ENCODE results near the gene MTFR2. TPM values are rescaled to one million over a fixed set of nuclear protein-coding genes. Genes with fewer than 3 reads are reported as not detected.

Gene MTFR2
- total RNA-seq, 2 experiments from 2014 or later = 20.4 to 21.4 TPM

DNA sequence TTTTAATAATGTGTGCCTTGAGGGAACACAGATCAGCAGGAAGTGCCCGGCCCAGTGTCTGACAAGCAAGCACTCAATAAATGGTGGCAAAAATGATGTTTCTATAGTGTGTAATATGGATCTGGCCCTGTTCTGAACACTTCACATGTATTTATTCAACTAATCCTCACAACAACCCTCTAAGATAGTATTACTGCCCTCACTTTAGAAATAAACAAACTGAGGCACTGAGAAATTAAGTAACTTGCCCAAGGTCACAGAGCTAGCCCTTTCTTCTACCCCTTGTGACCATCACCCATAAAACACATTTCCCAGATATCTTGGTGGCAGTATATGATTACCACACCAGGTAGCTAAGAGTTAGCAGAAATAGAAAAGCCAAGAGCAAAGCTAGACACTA, 12.8 kb upstream of the MTFR2 start:
- peaks cover 24% of the 10 kb centered on the region for H3K4me1 Mint-ChIP-seq
- no peak overlapping the region for H3K4me3 Mint-ChIP-seq
- no peaks in the 10 kb centered on the region for H3K9me3 Mint-ChIP-seq
- no peak overlapping the region for H3K27ac Mint-ChIP-seq
- H3K27me3 Mint-ChIP-seq = no peaks in the 10 kb centered on the region
- CTCF ChIA-PET = interaction anchor here (1.5 to 1.9 kb wide), 3 partner anchors 21 to 54 kb away, joined by 3 to 8 read pairs (median 4); no protein-coding TSS in a partner anchor
- POLR2A ChIA-PET = interaction anchor here (1.4 to 2.6 kb wide), 4 partner anchors 9 to 25 kb away, joined by 7 to 15 read pairs (median 9); partner anchors contain the start of gene MTFR2
- H3K36me3 Mint-ChIP-seq (ENCODE audit: low read depth) = peaks cover 76% of the 10 kb centered on the region
- no peak for DNase-seq

GRCh38 chr6:136254851-136255466, 4.8 kb upstream of the MTFR2 start:
- Mint-ChIP-seq H3K4me1 (peaks cover 50% of the 10 kb centered on the region), H3K27me3 (no peaks in the 10 kb centered on the region), H3K4me3 (no peak overlapping the region), H3K36me3 (ENCODE audit: low read depth) (peaks cover 27% of the 10 kb centered on the region), H3K9me3 (no peaks in the 10 kb centered on the region), H3K27ac (peak overlapping the region; percentile 7)
- POLR2A ChIA-PET = interaction anchor here (1.3 to 11.5 kb wide), 4 partner anchors 9 to 34 kb away, joined by 3 to 299 read pairs (median 8); partner anchors contain the start of gene BCLAF1
- no peak for DNase-seq
- CTCF ChIA-PET = interaction anchor here (1.0 to 2.1 kb wide), 2 partner anchors 29 to 63 kb away, joined by 4 read pairs; no protein-coding TSS in a partner anchor

GRCh38 chr6:136253734-136254133, 3.6 kb upstream of the MTFR2 start:
- CTCF ChIA-PET = interaction anchor here (1.4 to 6.6 kb wide), 2 partner anchors 35 to 62 kb away, joined by 3 to 39 read pairs; partner anchors contain the start of gene BCLAF1
- Mint-ChIP-seq H3K27ac (no peak overlapping the region), H3K9me3 (no peaks in the 10 kb centered on the region), H3K27me3 (no peaks in the 10 kb centered on the region), H3K36me3 (ENCODE audit: low read depth) (peaks cover 27% of the 10 kb centered on the region), H3K4me1 (peaks cover 60% of the 10 kb centered on the region), H3K4me3 (no peak overlapping the region)
- no peak for DNase-seq
- POLR2A ChIA-PET = interaction anchor here (1.1 to 11.5 kb wide), 5 partner anchors 10 to 35 kb away, joined by 3 to 299 read pairs (median 6); partner anchors contain the start of gene BCLAF1

DNA sequence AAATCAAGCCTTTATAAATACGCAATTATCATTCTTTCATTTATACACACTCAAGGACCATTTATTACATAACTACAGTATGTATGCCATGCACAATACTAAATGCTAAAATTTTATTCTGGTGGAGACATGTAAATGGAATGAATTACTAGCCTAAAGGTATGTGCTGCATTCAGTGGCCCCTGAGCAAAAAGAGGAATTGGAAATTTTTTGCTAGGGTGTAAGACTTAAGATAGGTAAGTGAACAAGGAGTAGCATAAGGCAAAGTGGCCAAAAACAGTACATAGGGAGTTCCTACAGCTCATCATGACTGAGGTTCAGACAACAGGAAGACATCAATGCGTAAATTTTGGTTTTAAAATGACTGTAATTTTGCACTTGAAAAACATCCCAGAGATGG, 2.3 kb upstream of the MTFR2 start:
- no peak for DNase-seq
- no peaks in the 10 kb centered on the region for H3K9me3 Mint-ChIP-seq
- ChIA-PET CTCF (interaction anchor here (1.0 to 6.6 kb wide), 3 partner anchors 36 to 65 kb away, joined by 3 to 39 read pairs (median 3); partner anchors contain the start of gene BCLAF1), POLR2A (interaction anchor here (1.1 to 11.5 kb wide), 3 partner anchors 14 to 37 kb away, joined by 6 to 299 read pairs (median 9); partner anchors contain the start of gene BCLAF1)
- no peak overlapping the region for H3K4me3 Mint-ChIP-seq
- H3K27ac Mint-ChIP-seq = peak overlapping the region; percentile 21
- no peaks in the 10 kb centered on the region for H3K27me3 Mint-ChIP-seq
- H3K4me1 Mint-ChIP-seq = peaks cover 73% of the 10 kb centered on the region
- peaks cover 30% of the 10 kb centered on the region for H3K36me3 Mint-ChIP-seq (ENCODE audit: low read depth)

GRCh38 chr6:136251394-136251793, 1.3 kb upstream of the MTFR2 start:
- ChIA-PET POLR2A (interaction anchor here (1.2 to 11.5 kb wide), 11 partner anchors 9 to 753 kb away, joined by 4 to 299 read pairs (median 9); partner anchors contain the start of gene BCLAF1), CTCF (interaction anchor here (1.2 to 6.6 kb wide), 6 partner anchors 9 to 745 kb away, joined by 3 to 39 read pairs (median 4); partner anchors contain the start of gene BCLAF1)
- Mint-ChIP-seq H3K27ac (no peak overlapping the region), H3K4me1 (peaks cover 78% of the 10 kb centered on the region), H3K9me3 (no peaks in the 10 kb centered on the region), H3K36me3 (ENCODE audit: low read depth) (peaks cover 36% of the 10 kb centered on the region), H3K27me3 (no peaks in the 10 kb centered on the region), H3K4me3 (peak overlapping the region; percentile 96)
- DNase-seq = no peak

DNA sequence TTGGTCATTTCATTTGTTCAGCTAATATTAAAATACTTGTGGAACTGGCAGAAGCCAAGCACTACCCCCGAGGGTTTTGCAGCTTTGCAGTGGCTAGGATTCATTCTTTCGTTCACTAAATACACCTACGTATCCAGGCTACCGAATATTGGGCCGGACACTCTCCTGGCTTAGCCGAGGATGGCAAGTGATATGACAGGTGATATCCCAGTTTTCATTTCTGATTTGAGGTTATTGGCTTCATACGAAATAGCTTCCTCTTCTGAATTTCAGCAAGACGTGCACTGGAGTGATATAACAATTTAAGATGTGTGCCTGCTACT, 536 bp upstream of the MTFR2 start:
- CTCF ChIA-PET = interaction anchor here (0.9 to 6.6 kb wide), 8 partner anchors 9 to 744 kb away, joined by 3 to 39 read pairs (median 4); partner anchors contain the start of gene BCLAF1
- POLR2A ChIA-PET = interaction anchor here (0.7 to 11.5 kb wide), 19 partner anchors 9 to 1196 kb away, joined by 3 to 299 read pairs (median 6); partner anchors contain the start of genes BCLAF1, HBS1L and MAP3K5
- Mint-ChIP-seq H3K4me1 (peaks cover 79% of the 10 kb centered on the region), H3K27ac (peak overlapping the region; percentile 82), H3K27me3 (no peaks in the 10 kb centered on the region), H3K36me3 (ENCODE audit: low read depth) (peaks cover 42% of the 10 kb centered on the region), H3K9me3 (no peaks in the 10 kb centered on the region), H3K4me3 (peak overlapping the region; percentile 96)
- DNase-seq = no peak

- no peak for DNase-seq
These were observed 775 bp downstream of the MTFR2 start for GRCh38 chr6:136249336-136249735.

DNA sequence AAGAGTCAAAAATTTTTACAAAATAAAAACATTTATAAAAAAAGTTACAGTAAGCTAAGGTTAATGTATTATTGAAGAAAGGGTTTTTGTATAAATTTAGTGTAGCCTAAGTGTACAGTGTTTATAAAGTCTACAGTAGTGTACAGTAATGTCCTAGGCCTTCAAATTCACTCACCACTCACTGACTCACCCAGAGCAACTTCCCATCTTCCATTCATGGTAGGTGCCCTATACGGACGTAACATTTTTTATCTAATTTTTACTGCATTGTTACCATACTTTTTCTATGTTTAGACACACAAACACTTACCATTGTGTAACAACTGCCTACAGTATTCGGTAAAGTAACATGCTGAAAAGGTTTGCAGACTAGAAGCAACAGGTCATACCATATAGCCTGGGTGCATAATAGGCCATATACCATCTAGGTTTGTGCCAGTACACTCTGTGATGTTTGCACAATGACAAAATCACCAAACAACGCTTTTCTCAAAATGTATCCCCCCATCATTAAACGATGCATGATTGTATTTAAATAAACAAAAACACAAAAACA, 6.0 kb downstream of the MTFR2 start:
- POLR2A ChIA-PET = interaction anchor here (1.3 kb wide), 2 partner anchors 38 to 46 kb away, joined by 3 to 8 read pairs; partner anchors contain the start of gene BCLAF1
- no peak for DNase-seq
- Mint-ChIP-seq H3K36me3 (ENCODE audit: low read depth) (peaks cover 67% of the 10 kb centered on the region), H3K27ac (no peak overlapping the region), H3K9me3 (no peaks in the 10 kb centered on the region), H3K4me1 (peaks cover 34% of the 10 kb centered on the region), H3K4me3 (no peak overlapping the region), H3K27me3 (no peaks in the 10 kb centered on the region)
- CTCF ChIA-PET = interaction anchor here (1.6 kb wide), 1 partner anchor 17 kb away, joined by 7 read pairs; no protein-coding TSS in a partner anchor

More at GRCh38 chr6:136249336-136249735, 775 bp downstream of the MTFR2 start:
- H3K9me3 Mint-ChIP-seq = no peaks in the 10 kb centered on the region
- no peaks in the 10 kb centered on the region for H3K27me3 Mint-ChIP-seq
- peaks cover 73% of the 10 kb centered on the region for H3K4me1 Mint-ChIP-seq
- H3K36me3 Mint-ChIP-seq (ENCODE audit: low read depth) = peaks cover 49% of the 10 kb centered on the region
- peak overlapping the region; percentile 96 for H3K4me3 Mint-ChIP-seq
- ChIA-PET POLR2A (interaction anchor here (1.1 to 11.5 kb wide), 8 partner anchors 12 to 543 kb away, joined by 3 to 299 read pairs (median 9); partner anchors contain the start of genes BCLAF1 and MAP3K5), CTCF (interaction anchor here (1.2 to 6.6 kb wide), 3 partner anchors 39 to 543 kb away, joined by 3 to 39 read pairs (median 4); partner anchors contain the start of genes BCLAF1 and MAP3K5)
- H3K27ac Mint-ChIP-seq = peak overlapping the region; percentile 82

DNA sequence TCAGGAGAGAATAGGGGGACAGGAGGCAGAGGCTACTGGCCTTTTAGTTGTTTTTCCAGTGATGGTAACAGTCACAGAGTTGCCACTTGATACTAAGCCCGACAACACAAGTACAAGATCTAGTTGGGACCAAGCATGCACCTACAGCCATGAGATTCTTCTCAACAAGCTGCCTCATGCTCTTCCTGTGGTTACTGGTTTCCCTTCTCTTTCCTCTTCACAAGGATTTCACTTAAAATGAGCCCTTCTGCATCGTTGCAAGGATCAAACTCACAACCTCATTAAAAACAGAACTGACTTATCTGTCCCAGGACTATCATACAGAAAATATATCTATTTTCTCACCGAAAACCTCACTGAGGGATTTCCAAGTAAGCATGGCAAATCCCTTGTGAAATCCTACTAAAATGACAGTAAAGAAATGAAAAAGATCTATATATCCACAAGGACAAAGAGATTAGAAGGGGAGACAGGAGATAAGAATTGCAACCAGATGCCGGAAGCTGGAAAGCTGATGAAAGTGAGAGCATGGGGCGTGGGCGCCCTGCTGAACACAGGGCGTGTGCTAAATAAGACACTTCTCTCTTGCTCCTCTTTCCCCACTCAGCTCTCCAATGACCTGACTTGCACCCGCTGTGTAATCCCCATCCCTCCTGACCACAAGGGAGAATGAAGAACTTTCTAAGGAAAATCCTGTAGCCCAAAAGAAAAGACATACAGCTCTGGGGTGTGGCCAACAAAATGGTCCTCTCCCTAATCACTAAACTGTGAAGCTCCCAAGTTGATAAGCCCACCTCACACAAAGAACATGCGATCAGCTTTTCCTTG, 13.4 kb downstream of the MTFR2 start:
- Mint-ChIP-seq H3K27me3 (no peaks in the 10 kb centered on the region), H3K36me3 (ENCODE audit: low read depth) (peaks cover 59% of the 10 kb centered on the region), H3K4me1 (peaks cover 23% of the 10 kb centered on the region), H3K4me3 (no peak overlapping the region), H3K27ac (peak overlapping the region; percentile 22), H3K9me3 (no peaks in the 10 kb centered on the region)
- POLR2A ChIA-PET = interaction anchor here (0.7 to 1.4 kb wide), 5 partner anchors 10 to 738 kb away, joined by 3 to 7 read pairs (median 6); partner anchors contain the start of genes BCLAF1 and MTFR2
- no peak for DNase-seq
- CTCF ChIA-PET = interaction anchor here (1.2 to 4.1 kb wide), 2 partner anchors 10 to 51 kb away, joined by 5 to 31 read pairs; no protein-coding TSS in a partner anchor

GRCh38 chr6:136235233-136235564, 14.9 kb downstream of the MTFR2 start:
- ChIA-PET POLR2A (no interaction called here), CTCF (interaction anchor here (0.5 to 4.1 kb wide), 2 partner anchors 9 to 591 kb away, joined by 3 to 31 read pairs; no protein-coding TSS in a partner anchor)
- peaks cover 23% of the 10 kb centered on the region for H3K4me1 Mint-ChIP-seq
- no peak overlapping the region for H3K27ac Mint-ChIP-seq
- no peak overlapping the region for H3K4me3 Mint-ChIP-seq
- peaks cover 62% of the 10 kb centered on the region for H3K36me3 Mint-ChIP-seq (ENCODE audit: low read depth)
- DNase-seq = no peak
- no peaks in the 10 kb centered on the region for H3K9me3 Mint-ChIP-seq
- H3K27me3 Mint-ChIP-seq = no peaks in the 10 kb centered on the region

- POLR2A ChIA-PET = interaction anchor here (1.0 kb wide), 1 partner anchor 17 kb away, joined by 7 read pairs; the partner anchor contains the start of gene MTFR2
- Mint-ChIP-seq H3K9me3 (no peaks in the 10 kb centered on the region), H3K4me1 (peaks cover 20% of the 10 kb centered on the region), H3K27ac (no peak overlapping the region), H3K27me3 (no peaks in the 10 kb centered on the region), H3K36me3 (ENCODE audit: low read depth) (peaks cover 52% of the 10 kb centered on the region), H3K4me3 (no peak overlapping the region)
- CTCF ChIA-PET = interaction anchor here (0.5 kb wide), 1 partner anchor 50 kb away, joined by 5 read pairs; no protein-coding TSS in a partner anchor
- DNase-seq = no peak
These were observed 17.4 kb downstream of the MTFR2 start for GRCh38 chr6:136232701-136233100.
